ENCODE measurements around the gene MAPKBP1. TPM values are rescaled to one million over a fixed set of nuclear protein-coding genes. Genes with fewer than 3 reads are reported as not detected.

MAPKBP1 gene
- total RNA-seq, 2 donors from 2014 or later, result 13.9 to 19.0 TPM

GRCh38 chr15:41801185-41801584, 26.9 kb downstream of the MAPKBP1 start:
- intact Hi-C loops (cut with DNase I), result no loop called here
- ATAC-seq, result no peak

DNA sequence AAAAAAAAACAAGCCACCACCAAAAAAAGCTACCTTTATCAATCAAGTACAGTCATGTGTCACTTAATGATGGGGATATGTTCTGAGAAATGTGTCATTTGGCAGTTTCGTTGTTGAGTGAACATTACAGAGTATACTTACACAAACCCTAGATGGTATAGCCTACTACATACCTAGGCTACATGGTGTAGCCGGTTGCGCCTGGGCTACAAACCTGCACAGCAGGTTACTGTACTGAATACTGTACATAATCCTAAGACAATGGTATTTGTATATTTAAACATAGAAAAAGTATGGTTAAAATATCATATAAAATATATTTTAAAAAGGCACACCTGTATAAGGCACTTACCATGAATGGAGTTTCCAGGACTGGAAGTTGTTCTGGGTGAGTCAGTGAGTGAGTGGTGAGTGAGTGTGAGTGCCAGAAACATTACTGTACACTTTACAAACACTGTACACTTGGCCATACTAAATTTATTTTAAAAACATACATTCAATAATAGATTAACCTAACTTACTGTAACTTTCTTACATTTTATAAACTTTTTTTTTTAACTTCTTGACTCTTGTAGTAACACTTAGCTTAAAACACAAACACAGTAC, 27.7 kb downstream of the MAPKBP1 start:
- intact Hi-C loops (cut with DNase I), result no loop called here
- no peak for DNase-seq
- ATAC-seq, result no peak

More at GRCh38 chr15:41801185-41801584, 26.9 kb downstream of the MAPKBP1 start:
- no peak for DNase-seq

- DNase-seq (no peak), ATAC-seq (no peak)
- intact Hi-C loops (cut with DNase I), result no loop called here
These were observed 30.1 kb downstream of the MAPKBP1 start for GRCh38 chr15:41804361-41804760.

GRCh38 chr15:41804916-41805666, 30.8 kb downstream of the MAPKBP1 start:
- intact Hi-C loops (cut with DNase I), result no loop called here
- ATAC-seq (peak in 1 of 2 donors; percentile 13), DNase-seq (no peak)

DNA sequence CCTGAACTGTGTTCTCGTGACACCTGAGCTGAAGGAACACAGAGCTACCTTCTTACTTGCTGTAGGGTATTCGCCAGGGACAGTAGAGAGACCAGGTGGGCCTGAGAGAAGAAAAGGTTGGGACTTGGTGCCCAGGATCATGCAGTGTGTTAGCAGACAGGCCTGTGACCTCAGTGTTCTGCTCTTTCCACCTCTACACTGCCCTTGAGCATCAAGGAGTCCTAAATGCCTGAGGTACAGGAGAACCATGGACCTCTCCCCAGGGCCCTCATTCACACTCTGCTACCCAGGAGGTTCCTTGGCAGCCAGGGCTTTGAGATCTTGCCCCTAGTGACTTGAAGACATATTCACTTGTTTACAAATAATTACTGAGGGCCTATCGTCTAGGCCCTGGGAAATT, 31.4 kb downstream of the MAPKBP1 start:
- intact Hi-C loops (cut with DNase I), result no loop called here

GRCh38 chr15:41806291-41807181, 32.3 kb downstream of the MAPKBP1 start:
- peak; percentile 51 to 88 for ATAC-seq
- DNase-seq, result peak; percentile 42
- intact Hi-C loops (cut with DNase I), result no loop called here

More for the DNA sequence above, 31.4 kb downstream of the MAPKBP1 start:
- no peak for DNase-seq
- ATAC-seq, result no peak

DNA sequence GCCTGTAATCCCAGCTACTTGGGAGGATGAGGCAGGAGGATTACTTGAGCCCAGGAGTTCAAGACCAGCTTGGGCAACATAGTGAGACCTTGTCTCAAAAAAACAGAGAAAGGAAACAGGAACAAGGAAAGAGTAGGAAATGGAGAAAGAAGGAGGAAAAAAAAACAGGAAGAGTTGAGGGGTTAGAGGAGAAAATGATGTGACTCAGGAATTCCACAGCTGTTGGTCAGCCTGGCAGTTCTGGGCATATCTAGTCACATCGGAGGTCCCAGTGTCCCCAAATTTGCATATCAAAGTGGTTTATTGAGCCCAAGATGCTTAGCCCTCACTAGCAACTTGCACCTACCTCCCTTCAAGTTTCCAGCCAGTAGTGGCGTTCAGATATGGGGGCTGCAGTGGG, 34.8 kb downstream of the MAPKBP1 start:
- no peak for DNase-seq
- intact Hi-C loops (cut with DNase I), result no loop called here
- no peak for ATAC-seq

DNA sequence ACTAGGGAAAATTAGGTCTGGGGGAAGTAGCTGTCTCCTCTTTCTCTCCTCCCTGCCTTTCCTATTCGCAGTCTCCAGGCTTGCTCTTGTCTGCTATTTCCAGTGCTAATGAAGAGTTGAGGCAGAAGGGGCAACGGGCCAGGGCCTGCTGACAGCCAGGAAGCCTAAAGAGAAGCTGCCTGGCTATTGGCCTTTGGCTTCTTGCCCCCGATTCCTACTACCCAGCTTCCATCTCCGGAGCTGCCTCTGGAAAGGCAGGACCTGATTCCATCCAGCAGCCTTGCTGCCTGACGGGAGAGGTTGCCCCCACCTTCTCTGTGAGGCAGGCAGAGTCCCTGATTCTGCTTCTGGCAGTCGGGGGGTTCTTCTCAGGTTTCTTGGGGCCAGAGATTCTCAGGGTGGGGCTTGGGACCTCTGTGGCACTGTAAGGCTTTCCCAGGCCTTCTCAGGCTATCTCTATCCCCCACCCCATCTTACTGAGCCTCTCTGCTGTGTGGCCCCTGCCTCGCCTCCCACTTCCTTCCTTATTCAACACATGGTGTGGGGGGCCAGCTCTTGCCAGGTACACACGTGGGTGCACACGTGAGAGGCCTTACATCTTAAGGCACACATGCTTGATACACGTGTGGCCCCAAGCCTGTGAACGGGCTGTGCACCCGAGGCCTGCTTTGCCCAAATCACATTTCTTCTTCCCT, 35.4 kb downstream of the MAPKBP1 start:
- intact Hi-C loops (cut with DNase I), result loop anchor here (2.0 to 5.0 kb wide), 3 partner anchors 37 to 252 kb away; partner anchors contain the start of genes MAPKBP1 (in 1 of the 2) and TYRO3 (in 1 of the 2)
- ATAC-seq (no peak), DNase-seq (no peak)

- ATAC-seq, result no peak
- intact Hi-C loops (cut with DNase I), result loop anchor here (2.0 to 5.0 kb wide), 3 partner anchors 38 to 254 kb away; partner anchors contain the start of genes MAPKBP1 (in 1 of the 2) and TYRO3 (in 1 of the 2)
- DNase-seq, result no peak
These were observed 36.6 kb downstream of the MAPKBP1 start for GRCh38 chr15:41810651-41811431.

GRCh38 chr15:41811432-41812195, 37.3 kb downstream of the MAPKBP1 start:
- intact Hi-C loops (cut with DNase I), result loop anchor here (2.0 to 5.0 kb wide), 3 partner anchors 39 to 254 kb away; partner anchors contain the start of genes MAPKBP1 (in 1 of the 2) and TYRO3 (in 1 of the 2)
- ATAC-seq (peak; percentile 87 to 95), DNase-seq (peak; percentile 88)

DNA sequence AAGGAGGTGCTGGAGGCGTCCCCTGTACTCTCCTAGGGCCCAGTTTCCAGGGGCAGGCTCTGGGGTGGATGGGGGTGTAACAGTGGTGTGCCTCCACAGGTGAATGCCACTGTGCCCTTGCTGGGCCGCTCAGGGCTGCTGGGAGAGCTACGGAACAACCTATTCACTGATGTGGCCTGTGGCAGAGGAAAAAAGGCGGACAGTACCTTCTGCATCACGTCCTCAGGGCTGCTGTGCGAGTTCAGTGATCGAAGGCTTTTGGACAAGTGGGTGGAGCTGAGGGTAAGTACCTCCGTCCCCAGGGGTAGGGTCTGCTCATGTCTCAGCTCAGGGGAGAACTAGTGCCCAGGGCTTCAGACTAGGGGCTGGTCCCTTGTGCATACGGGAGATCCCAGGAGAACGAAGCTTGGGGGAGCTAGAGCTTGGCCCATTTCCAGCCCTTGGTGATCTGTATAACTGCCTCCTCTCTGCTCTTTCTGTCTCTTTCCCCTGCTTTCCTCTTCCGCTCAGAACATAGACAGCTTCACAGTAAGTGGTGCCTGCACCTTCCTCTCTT, 38.6 kb downstream of the MAPKBP1 start:
- ATAC-seq (no peak), DNase-seq (no peak)
- intact Hi-C loops (cut with DNase I), result loop anchor here (5.0 kb wide), 2 partner anchors 41 to 256 kb away; partner anchors contain the start of genes MAPKBP1 (in 1 of the 2) and TYRO3 (in 1 of the 2)

- intact Hi-C loops (cut with DNase I), result loop anchor here (5.0 kb wide), 2 partner anchors 41 to 256 kb away; partner anchors contain the start of genes MAPKBP1 (in 1 of the 2) and TYRO3 (in 1 of the 2)
- DNase-seq (no peak), ATAC-seq (no peak)
These were observed 39.1 kb downstream of the MAPKBP1 start for GRCh38 chr15:41813426-41813825.

DNA sequence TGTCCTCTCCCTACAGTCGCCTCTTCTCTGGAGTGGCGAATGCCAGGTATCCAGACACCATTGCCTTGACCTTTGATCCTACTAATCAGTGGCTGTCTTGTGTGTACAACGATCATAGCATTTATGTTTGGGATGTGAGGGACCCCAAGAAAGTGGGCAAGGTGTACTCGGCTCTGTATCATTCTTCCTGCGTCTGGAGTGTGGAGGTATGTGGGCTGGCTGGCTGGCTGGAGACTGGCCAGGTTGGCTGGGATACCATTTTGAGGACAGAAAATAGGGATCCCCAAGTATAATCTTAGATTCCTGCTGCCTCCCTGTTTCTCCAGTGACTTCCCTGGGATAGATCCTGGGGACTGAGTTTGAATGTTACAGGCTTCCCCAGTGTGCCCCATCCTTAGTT, 40.2 kb downstream of the MAPKBP1 start:
- ATAC-seq (no peak), DNase-seq (no peak)
- intact Hi-C loops (cut with DNase I), result loop anchor here (5.0 kb wide), 2 partner anchors 42 to 257 kb away; partner anchors contain the start of genes MAPKBP1 (in 1 of the 2) and TYRO3 (in 1 of the 2)

- DNase-seq (no peak), ATAC-seq (no peak)
- intact Hi-C loops (cut with DNase I), result no loop called here
These were observed 42.5 kb downstream of the MAPKBP1 start for GRCh38 chr15:41816788-41817187.

DNA sequence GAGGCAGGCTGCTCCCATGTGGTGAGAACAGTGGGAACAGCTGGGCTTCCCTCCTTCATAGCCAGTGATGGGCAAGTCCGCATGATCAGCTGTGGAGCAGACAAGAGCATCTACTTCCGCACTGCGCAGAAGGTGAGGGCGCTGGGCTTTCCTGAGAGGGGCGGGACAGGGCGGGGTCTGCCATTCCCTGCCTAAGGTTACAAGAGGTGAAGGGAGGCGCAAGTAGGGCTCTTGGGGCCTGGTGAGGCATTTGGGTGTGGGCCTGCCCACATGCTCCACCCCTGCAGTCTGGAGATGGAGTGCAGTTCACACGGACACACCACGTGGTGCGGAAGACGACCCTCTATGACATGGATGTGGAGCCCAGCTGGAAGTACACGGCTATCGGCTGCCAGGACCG, 43.0 kb downstream of the MAPKBP1 start:
- DNase-seq (no peak), ATAC-seq (no peak)
- intact Hi-C loops (cut with DNase I), result no loop called here

GRCh38 chr15:41817781-41818180, 43.5 kb downstream of the MAPKBP1 start:
- DNase-seq, result no peak
- intact Hi-C loops (cut with DNase I), result no loop called here
- no peak for ATAC-seq
